Stimulated activated CD8-positive, alpha-beta memory T cell treated with anti-CD3 and anti-CD28 coated beads, Interleukin-15, amount 100 ng/mL, for 4 hours (primary cell): Measurements from ENCODE around the gene PGGHG.
"Not testable (repeated sequence)": the region's sequence is repeated elsewhere in the genome, so short reads cannot be mapped to it uniquely, and the experiment has no call there.

Experiments
- DNase-seq, 2 donors: peaks; one replicate each; pipeline ENCODE4 v3.0.0-alpha.2; 2020; ENCODE audit warnings: low read depth in 2 of 2

The PGGHG gene

DNA sequence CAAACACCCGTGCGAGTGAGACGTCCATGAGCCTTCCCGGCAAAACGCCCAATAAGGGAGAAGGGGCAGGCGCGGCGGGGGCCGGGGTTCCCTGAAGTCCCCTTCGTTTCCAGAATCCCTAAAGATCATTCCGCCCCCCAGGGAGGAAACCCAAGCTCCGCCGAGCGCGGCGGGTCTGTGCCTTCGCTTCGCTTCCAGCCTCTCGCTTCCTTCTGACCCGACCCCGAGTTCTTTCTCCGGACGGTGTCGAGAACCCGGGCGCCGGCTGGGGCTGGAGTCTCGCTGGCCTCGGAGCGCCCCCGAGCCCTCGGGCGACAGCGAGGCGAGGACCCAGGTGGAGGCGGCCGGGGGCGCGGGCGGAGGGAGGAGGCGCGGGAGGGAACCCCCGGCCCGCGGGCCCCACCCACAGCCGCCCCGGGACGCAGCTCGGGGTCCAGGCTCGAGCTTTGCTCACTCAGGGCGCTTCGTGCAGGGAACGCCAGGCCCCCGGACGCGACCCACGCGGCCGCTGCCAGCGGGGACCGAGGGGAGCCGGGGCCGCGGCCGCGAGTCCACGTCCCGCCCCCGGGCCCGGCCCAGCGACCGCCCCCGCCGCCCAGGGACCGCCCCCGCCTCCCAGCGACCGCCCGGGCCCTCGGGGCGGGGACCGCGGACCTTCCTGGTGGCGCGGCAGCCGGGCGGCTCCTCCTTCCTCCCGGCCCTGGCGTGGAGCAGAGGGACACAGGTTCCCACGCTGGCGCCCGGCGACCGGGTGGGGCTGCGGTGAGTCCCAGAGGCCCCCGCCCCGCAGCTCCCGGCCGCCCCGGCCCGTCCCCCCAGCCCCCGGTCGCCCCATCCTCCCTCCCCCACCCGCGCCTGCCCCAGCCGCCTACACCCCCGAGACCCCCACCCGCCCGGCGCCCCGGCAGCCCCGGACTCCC, at the start of gene PGGHG:
Gene PGGHG (plus strand): TSS at position 649 of the 920 bp plus-strand sequence. CDS start 691 bp downstream, outside the sequence.
- no peak for DNase-seq

DNA sequence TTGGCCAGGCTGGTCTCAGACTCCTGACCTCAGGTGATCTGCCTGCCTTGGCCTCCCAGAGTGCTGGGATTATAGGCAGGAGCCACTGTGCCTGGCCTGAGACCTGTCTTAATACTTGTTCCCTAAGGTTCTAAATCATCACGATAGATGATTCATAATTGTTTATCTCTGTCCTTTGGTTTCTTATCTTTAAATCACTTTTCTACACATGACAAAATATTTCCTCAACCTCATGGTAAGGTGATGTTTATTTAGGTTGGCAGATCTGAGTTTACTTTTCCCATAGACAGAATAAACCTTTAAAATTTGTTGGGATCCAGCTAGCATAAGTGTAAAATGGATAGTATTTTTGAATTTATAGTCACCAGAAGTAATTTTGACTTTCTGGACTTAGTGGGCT, 48.6 kb upstream of the PGGHG start:
- DNase-seq, result no peak

- DNase-seq, result no peak
Observed at GRCh38 chr11:241634-242033, 47.3 kb upstream of the PGGHG start.

DNA sequence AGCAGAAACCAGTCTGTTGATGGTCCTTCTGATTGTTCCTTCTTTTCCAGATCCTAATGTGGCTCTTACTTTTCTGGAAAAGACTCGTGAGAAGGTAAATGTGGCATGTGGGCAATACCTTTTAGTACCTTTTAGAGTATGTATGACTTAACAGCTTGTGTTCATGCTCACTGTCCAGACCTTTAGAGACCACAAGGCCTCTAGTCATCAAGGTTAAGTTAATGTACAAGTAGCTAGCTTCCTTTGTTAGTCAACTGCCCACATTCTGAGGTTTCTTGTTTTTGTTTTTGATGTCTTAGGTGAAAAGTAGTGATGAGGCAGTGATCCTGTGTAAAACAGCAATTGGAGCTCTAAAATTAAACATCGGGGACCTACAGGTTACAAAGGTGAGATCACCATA, 44.5 kb upstream of the PGGHG start:
- no peak for DNase-seq

GRCh38 chr11:249062-249461, 39.9 kb upstream of the PGGHG start:
- DNase-seq, result no peak

- no peak for DNase-seq
Observed at GRCh38 chr11:250274-250673, 38.7 kb upstream of the PGGHG start.

- peak in 1 of 2 donors; percentile 64 for DNase-seq
Observed at GRCh38 chr11:250740-251299, 38.1 kb upstream of the PGGHG start.

GRCh38 chr11:251550-251949, 37.4 kb upstream of the PGGHG start:
- DNase-seq, result no peak

DNA sequence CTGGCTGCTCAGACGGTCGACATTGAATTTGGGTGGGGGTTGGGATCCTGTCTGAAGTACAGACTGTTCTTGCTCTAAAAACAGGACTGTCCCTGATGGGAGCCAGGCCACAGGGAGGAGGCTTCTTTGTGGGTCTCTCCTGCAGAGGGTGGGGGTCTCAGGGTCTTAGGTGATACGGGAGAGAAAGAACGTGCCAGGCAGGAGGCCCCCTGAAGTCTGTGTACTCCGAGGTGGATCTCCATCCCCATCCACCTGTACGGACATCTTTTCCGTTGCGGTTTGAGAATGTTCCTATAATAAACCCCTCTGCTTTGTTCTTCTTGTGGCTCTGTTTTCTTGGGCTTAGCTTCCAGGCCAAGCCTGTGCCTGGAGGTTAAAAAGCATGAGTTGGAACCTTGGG, 36.3 kb upstream of the PGGHG start:
- DNase-seq, result no peak

- no peak for DNase-seq
Observed at GRCh38 chr11:253160-253885, 35.6 kb upstream of the PGGHG start.

GRCh38 chr11:253886-254270, 35.0 kb upstream of the PGGHG start:
- no peak for DNase-seq

- DNase-seq, result no peak
Observed at GRCh38 chr11:255176-255575, 33.8 kb upstream of the PGGHG start.

- no peak for DNase-seq
Observed at GRCh38 chr11:255816-256215, 33.1 kb upstream of the PGGHG start.

GRCh38 chr11:256952-257737, 31.8 kb upstream of the PGGHG start:
- DNase-seq, result no peak

DNA sequence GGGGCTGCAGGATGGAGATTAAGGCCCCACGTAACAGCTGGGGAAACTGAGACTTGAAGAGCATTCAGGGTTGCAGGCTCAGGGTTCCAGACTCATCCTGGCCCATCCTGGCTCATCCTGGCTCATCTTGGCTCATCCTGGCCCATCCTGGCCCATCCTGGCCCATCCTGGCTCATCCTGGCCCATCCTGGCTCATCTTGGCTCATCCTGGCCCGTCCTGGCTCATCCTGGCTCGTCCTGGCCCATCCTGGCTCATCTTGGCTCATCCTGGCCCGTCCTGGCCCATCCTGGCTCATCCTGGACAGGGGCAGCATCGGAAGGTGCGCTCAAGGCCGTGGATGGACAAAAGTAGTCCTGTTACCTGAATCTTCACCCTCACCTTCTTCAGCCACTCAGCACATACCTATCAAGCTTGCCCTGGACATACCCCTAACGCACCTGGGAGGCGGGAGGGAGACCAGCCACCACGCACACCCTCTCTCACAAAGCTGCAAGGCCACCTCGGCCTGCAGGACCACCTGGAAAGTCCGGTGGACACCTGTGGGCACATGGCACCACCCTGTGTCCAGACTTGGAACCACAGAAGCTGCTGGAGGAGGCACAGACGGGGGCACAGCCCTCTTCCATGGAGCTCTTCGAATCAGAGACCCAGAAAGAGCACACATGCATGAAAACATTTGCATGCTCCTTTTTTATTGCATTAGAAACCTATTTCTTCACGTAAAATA, 31.0 kb upstream of the PGGHG start:
- DNase-seq, result no peak

DNA sequence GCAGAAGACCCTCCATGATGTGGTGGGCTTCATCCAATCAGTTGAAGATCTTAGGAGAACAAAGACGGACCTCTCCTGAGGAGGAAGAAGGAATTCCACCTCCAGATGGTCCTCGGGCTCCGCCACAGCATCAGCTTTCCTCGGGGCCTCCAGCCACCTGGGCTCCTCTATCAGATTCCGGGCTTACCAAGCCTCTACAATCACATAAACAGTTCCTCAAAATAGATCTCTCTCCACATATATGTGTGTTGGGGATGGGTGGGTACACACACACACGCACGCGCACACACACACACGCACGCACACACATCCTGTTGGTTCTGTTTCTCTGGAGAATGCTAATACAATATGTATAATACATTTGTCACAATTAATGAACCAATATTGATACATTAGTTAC, 29.5 kb upstream of the PGGHG start:
- no peak for DNase-seq

DNA sequence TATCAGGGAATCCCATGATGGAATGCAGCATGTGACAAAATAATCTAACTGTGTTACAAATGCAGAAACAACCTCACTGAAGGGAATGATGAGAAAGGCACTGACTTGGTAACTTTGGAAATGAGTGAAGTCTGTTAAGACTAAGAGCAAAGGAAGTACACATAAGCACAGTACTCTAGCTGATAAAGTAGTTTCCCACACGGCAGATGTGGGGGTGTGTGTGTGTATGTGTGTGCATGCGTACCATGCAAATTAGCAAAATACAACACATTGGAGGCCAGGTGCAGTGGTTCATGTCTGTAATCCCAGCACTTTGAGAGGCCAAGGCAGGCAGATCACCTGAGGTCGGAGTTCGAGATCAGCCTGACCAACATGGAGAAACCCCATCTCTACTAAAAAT, 27.3 kb upstream of the PGGHG start:
- DNase-seq, result no peak

- DNase-seq, result no peak
Observed at GRCh38 chr11:266676-267439, 22.1 kb upstream of the PGGHG start.

GRCh38 chr11:267491-267994, 21.4 kb upstream of the PGGHG start:
- no peak for DNase-seq

- not testable (repeated sequence) for DNase-seq
Observed at GRCh38 chr11:268716-269145, 20.2 kb upstream of the PGGHG start.
